GM18907 (cell line): ENCODE measurements around the gene FNDC3B.
A peak's percentile ranks its signal among the peaks of the same experiment; 100 is the strongest.
"Not testable (repeated sequence)": the region's sequence is repeated elsewhere in the genome, so short reads cannot be mapped to it uniquely, and the experiment has no call there.

Experiments
- ATAC-seq: cut with Tn5 transposase; IDR thresholded peaks from one replicate; pipeline ENCODE4 v1.9.1; 2021; ENCODE audit warnings: mild to moderate bottlenecking, moderate library complexity; ENCODE audit not compliant: unreplicated experiment

The FNDC3B gene

DNA sequence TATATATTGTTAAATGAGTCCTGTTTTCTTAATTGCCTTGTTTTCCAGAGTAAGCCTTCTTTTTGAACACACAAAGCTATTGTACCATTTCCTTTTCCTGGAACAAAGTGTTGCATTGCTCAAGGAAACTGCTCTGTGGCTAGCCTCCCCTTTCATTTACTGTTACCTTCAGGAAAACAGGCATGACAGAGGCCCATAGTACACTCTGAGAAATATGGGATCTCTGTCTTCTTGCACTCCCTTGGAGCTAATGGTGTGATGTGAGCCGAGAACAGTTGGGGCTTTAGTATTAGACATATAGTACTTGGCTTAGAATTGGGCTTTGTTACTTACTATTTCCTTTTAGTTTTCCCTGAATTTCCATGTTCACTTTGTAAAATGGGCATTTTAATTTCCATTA lies 215.2 kb downstream of the FNDC3B start:
- no peak for ATAC-seq

DNA sequence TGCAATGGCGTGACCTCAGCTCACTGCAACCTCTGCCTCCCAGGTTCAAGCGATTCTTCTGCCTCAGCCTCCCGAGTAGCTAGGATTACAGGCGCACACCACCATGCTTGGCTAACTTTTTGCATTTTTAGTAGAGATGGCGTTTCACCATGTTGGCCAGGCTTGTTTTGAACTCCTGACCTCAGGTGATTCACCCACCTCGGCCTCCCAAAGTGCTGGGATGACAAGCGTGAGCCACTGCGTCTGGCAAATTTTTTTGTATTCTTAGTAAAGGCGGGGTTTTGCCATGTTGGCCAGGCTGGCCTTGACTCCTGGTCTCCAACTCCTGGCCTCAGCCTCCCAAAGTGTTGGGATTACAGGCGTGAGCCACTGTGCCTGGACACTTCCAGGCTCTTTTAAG lies 215.9 kb downstream of the FNDC3B start:
- ATAC-seq: not testable (repeated sequence)

DNA sequence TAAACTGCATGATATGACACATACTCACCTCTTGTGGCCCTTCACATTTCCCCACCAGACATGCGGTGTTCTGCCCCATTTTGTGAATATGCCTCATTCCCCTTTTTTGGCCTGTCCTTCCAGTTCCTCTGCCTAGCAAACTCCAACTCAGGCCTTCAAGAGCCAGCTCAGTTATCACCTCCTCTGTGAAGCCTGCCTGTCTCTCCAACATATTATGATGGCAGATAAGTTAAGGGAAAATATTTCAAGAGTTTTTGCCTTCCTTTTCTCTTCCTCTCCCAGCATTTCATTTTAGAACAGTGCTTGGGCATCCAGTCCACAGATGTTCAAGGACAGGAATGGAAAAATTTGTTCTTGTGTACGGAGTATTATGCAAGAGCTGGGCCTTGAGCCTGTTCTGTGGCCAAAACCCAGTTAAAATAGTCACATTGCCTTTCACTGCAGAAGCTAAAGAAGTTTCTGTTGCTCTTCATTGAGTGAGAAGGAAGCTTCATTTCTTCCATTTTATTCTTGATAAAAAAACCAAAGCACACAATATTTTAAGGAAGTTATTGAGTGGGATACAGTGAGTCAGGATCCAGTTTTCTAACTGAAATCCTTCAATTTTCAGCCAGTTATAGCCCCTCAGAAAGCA lies 216.8 kb downstream of the FNDC3B start:
- no peak for ATAC-seq

DNA sequence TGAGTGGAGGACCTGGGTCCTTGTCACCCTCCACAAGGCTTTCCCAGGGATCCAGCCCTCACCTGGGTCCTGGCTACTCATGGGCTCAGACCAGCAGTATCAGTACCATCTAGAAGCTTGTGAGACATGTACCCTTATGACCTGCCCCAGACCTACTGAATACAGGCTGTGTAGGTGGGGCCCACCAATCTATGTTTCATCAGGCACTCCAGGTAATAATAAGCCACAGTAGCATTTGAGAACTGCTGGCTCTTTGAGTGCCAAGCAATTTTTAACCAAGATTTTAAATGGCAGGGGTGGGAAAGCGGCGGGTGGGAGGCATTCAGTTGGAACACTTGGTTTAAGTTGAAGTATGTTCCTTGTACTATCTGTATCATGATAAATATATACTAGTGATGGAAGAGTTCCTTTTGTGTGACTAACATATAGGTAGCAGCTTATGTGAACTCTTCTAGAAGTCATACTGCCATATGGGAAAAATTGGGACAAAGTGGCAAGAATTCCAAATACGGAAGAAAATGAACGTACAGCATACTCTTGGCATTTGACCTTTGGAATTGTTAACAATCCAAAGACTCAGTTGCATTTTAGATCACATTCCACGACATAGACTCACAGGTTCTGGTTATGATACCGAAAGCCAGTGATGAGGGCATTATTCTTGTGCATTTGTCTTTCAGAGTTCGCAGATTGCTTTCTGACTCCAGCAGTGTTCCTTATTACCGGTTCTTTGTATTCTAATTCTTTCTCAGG lies 218.4 kb downstream of the FNDC3B start:
- no peak for ATAC-seq

DNA sequence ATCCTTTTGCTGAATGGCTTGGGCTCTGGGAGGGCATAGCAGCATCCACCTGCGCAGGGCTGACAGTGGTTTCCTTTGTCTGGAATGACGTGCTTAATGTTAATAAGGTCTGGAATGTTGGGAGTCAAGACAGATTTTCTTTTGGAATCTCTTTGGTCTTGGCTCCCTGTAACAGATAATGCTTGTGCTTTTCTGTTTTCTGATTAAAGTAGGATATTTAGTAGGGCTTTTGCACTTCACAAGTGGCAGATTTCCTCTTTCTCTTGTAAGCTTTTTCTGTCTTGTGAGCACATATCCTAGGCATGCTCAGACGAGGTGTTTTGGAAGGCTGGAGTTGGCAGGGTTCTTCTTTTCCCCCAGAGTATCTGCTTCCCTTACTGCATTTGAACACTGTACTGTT lies 219.2 kb downstream of the FNDC3B start:
- no peak for ATAC-seq

DNA sequence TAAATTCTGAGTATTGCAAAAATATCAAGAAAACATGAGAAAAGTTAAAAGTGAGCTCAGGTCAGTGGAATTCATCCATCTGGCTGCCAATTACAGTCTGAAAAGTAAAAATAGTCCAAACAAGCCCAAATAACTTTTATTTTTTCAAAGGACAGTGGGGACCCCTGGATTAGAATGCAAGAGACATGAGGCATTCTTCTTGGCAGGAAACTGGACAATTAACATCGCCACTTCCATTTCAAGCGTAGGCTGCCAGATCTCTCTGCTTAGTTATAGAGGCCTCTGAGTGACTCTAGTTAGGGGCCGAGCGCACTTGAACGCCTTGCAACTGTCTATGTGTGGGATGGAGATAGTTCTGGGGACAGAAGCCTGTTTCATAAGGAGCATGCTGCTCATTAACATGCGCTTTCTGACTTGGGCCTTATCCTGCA lies 219.7 kb downstream of the FNDC3B start:
- no peak for ATAC-seq

DNA sequence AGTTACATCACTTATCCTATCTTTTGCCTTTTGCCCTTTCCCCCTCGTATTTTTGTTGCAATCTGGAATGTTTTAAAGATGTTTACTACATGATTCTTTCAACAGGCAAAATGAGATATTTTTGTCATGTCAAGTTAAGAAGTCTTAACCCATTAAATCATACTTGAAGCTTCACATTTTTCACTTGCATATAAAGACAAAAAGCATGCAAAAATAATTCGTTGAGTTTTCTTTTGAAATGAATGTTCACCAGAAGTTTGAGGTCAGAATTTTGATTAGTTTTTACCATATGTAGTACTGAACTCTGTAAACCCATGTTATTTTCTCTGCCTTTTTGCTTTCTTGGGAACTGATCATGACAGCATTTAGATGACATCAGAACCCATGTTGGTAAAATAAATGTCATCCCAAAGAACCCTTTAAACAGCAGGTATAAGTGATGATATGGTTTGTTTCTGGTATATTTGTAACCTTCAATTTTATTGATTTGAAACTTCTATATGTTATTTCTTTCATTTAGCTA lies 220.4 kb downstream of the FNDC3B start:
- ATAC-seq: no peak

DNA sequence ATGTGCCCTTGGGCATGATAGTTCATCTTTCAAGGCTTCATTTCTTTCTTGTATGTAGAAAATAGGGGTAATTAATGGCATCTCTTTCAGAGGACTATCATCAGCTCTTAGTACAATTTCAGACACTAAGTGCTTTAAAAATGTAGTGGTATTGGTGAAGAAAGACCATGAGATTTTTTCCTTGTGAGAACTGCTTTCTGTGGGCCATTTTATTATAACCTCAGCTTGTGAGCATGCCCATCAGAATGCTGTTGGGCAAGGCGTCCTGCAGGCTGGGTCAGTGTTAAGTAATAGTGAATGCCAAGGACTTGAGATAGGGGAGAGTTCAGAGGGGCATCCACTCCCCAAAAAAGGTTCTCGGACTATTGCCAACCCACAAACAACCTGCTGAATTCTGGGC lies 221.0 kb downstream of the FNDC3B start:
- ATAC-seq: no peak

DNA sequence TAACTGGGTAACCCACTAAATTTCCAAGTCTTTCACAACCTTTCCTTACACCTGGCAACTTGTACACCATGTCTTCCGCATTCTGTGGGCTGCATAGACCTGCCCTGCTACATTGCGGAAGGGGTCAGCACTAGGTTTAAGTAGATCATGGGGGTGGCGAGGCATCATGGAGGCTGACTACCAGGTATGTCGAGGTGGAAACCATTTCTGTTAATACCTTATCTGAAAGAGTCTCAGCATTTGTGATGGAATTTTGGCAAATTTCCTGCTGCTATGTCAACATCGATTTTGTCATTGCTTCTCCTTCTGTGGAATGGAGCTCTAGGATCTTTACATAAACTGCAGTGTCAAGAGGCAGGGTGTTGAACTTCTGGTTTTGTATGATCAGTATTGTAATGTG lies 221.7 kb downstream of the FNDC3B start:
- ATAC-seq: no peak

DNA sequence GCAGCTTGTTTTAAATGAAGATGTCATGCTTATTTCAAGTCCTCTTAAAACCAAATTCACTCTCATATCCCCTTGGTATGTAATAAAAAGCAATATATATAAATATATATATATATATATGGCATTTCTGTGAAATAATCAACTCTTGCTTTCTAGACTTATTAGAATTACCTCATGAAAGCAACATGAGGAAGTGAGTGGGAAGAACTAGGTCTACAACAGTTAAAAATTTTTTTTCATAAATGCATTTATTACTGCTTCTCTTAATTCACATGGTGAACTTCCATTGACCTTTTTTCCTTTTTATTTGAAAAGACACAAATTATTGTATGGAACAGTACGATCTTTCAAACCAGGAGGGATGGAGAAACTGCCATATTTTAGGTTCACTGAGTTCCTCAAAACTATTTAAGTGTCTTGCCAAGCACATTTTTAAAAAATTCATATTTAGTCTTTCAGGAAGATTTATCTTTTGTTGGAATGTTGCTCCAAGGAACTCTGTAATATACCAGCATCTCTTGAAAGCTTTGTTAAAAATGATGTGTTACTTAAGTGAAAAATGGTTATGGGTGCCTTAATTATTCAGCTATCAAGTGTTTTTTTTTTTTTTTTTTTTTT lies 223.7 kb downstream of the FNDC3B start:
- ATAC-seq: no peak

DNA sequence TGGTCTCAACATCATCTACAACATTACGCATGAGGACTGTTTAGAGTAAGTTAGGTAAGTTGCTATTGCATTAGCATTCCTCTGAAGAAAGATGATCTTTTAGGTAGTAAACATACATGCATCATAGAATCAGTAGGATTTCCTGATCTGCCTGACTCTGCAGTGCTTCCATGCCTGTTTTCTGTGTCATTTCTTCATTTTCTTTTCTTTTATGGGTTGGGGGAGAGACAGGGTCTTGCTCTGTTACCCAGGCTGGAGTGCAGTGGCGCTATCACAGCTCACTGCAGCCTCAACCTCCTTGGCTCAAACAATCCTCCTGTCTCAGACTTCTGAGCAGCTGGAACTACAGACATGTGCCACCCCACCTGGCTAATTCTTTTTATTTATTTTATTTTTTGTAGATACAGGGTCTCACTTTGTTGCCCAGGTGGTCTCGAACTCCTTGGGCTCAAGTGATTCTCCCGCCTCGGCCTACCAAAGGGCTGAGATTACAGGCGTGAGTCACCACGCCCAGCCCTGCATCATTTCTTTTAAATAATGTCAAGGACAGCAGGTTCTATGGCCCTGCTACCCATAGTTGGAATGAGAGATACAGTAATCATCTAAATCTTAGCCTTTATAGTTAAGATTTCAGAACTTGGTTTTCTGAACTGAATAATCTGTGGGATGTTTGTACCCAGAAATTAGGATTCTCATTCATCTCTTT lies 224.6 kb downstream of the FNDC3B start:
- no peak for ATAC-seq

DNA sequence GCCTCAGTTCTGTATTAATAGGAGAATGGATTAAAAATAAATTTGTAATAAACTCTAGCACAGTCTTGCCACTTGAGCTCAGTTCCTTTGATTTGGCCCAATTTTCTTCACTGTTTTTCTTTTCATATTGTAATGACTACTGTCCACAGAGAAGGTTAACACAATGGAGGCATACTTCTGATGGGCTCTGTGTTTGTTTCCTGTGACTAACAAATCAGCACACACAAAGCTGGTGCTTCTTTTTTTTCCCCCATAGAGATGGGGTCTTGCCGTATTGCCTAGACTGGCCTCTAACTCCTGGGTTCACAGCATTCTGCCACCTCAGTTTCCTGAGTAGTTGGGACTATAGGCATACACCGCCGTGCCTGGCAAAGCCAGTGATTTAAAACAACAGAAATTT lies 226.7 kb downstream of the FNDC3B start:
- ATAC-seq: no peak

DNA sequence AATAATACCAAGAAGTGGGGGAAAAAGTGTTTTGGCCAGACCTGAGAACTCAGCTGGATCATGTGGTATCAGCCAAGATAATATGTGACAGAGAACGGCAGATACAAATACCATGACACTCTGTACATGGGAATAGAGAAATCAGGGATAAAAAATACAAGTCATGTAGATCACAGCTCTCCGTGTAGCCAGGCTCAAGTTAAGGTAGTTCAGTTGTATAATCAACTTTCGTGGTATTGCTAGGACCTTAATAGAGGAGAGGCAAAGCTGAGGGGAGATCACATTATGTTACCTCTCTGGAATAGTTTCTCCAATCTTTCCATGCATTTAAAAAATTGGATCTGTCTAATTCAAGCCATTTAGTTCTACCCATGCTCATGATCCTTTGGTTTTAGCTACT lies 229.0 kb downstream of the FNDC3B start:
- ATAC-seq: no peak

DNA sequence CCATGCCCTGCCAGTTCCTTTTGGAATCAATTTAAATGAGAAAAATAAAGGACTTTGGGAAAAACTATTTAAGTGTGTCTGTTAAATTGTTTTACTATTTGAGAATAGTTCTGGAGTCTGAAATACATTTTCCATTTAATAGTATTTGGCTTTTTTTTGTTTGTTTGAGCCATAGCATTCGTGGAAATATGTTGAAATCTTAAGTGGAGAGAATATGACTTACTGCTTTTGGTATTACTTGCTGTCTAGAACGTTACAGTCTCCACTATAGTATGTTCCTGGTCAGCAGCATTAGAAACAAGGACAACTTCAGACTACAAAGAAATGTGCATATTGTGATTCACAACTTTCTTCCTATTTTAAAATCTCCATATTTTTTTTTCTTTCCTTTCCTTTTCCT lies 229.5 kb downstream of the FNDC3B start:
- ATAC-seq: no peak

DNA sequence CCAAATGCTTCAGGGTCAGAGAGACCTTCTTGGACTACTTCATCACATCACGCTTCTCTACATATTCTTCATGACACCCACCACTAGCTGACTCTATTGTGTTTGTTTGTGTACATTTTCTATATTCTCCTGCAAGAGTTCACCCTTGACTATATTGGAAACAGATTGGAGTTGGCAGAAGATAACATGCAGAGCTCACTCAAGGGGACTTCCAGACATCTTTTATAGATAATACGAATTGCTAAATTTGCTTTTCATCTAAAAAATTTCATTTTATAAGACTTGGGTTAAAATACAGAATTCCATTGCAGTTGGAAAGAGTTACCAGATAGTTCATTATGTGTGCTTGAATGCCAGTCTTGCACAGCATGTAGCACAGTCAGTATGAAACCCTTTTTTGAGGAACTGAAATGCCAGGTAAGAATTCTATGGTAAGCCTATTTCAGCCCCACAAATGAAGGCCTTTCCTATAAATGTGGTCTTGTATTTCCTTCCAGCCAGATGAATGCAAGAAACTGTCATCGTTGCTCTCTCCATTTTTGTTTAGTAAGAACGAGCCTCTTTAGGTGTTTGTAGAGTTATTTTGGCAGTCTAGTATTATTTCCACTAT lies 231.3 kb downstream of the FNDC3B start:
- ATAC-seq: peak; percentile 98

DNA sequence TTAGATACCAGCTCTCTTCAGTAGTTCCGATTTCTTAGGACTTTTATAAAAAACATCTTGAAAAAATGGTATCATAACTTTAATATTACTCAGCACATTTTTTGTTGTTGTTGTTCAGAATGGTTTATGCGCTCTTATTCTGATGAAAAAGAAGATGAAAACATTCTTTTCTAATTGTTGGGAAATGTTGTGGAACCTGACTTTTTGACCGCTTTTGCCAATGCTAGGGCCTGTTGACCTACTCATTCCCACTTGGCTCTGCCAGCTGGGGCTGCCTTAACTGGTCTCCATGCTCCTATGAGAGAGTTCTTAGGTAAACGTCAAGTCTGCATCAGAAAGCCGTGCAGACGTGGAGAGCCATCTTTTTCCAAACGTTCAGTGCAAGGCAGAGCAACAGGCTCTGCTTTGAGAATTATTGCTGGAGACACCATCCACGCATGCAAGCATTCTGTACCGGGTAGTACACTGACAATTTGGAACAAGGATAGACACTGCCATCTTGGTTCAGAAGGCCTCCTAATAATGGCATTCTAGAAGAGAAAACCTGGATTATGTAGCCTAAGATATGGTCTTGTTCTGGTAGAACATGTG lies 232.1 kb downstream of the FNDC3B start:
- ATAC-seq: no peak

DNA sequence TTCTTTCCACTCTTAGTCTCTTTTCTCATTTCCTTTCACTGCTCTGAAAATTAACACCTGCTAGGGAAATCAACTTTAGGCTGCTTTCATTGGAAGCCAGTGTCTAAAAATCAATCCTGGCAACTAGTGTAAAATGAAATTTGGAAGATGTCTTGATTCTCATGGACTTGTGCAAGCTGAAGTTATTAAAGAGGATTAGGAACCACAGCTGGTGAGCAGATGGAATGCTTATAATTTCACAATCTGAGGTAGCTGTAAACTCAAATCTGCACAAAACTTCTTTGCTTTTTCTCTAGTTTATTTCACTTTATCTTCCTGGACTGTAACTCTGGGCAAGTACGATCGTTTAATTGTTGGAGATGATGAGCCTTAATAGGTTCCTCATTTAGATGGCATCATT lies 233.3 kb downstream of the FNDC3B start:
- ATAC-seq: no peak

DNA sequence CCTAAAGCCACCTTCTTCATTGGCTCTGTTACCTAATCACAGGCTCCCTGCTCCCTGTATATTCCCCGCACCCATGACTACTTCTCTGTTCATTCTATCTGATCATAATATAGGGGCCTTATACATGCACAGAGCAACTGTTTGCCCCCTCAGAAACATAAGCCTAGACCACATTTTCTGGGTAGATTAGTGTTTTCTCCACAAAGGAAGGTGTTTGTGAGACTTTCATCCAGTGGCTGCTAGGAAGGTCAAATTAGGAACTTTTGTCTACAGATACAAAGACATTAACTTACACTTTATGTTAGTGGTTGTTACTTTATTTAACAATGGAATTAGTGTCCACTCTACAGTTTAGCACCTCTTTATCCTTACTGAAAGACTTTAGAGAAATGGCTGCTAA lies 234.0 kb downstream of the FNDC3B start:
- ATAC-seq: no peak

DNA sequence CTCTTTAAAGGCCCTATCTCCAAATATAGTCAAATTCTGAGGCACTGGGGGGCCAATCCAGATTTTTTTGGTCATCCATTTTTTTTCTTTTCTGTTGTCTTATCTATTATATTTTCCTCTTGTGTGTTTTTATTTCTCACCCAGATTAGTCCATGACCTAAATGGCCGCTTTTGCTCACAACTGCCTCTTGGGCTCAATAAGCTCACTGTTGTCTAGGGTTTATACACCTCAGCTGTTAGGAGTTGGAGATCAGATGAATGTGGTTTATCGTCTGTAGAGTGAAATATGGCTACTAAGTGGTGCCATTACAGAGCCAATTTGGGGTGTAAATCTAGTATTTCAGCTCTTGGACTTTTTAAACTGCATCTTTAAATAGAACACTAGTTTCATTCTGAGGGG lies 235.5 kb downstream of the FNDC3B start:
- ATAC-seq: no peak

DNA sequence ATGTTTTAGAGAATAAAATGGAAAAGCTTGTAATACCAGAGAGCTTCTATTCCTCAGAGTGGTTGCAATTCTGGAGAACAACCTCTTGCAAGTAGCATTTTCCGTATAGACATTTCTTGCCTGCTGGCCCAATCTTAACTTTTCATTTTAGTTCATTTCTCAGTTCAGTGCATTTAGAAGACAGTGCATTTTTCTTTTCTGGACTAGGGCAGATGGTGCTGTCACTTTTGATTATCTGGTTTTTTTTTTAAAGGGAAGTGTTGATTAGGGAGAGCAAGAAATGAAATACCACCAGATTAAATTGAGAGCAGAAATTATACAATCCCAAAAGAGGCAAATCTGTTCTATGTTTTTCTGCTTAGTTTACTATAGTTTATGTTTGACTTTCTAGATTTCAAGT lies 236.2 kb downstream of the FNDC3B start:
- no peak for ATAC-seq

DNA sequence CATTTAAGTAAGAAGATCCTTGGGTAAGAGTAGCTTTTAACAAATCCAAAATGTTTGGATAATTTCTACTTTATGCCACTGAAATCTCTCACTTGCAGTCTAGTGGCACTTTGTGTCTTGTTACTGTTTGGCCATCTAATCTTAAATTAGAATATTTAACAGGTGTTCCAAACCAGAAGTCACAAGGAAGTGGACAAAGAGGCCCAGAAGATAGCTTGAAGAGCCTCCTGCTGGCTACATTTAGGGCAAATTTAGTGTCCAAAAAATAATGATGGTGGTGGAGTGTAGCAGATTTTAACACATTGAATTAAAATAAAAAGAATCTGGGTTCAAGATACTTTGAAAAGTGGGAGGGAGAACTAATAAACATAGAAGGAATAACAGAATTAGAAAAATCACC lies 236.7 kb downstream of the FNDC3B start:
- ATAC-seq: no peak
